Tibial nerve (tissue), 4 donors: ENCODE data around the gene S100A1. TPM values are rescaled to one million over a fixed set of nuclear protein-coding genes. Genes with fewer than 3 reads are reported as not detected.

Experiments used
- DNase-seq, 2 donors: peaks; one replicate each; pipeline ENCODE4 v3.0.0-alpha.2; 2019; ENCODE audit warnings: low spot score in 2 of 2
- H3K27ac ChIP-seq, 4 donors: fragments of 200-600 bp; sonication (generic) in 3 of 4; one replicate each; pipeline ENCODE4 v1.5.1; 2017 to 2019; ENCODE audit warnings: mild to moderate bottlenecking in 1 of 4
- H3K27me3 ChIP-seq, 2 donors: fragments of 200-600 bp; sonication (generic) in 1 of 2; one replicate each; pipeline versions ENCODE4 v1.5.1 to v1.6.0; 2017 to 2019
- H3K36me3 ChIP-seq, 3 donors: fragments of 200-600 bp; sonication (generic); one replicate each; pipeline ENCODE4 v1.5.1; 2018 to 2019
- H3K4me1 ChIP-seq, 4 donors: fragments of 200-600 bp; sonication (generic) in 3 of 4; one replicate each; pipeline ENCODE4 v1.5.1; 2017 to 2019
- H3K4me3 ChIP-seq, 4 donors: fragments of 200-600 bp; sonication (generic) in 3 of 4; one replicate each; pipeline ENCODE4 v1.5.1; 2017 to 2019; ENCODE audit warnings: mild to moderate bottlenecking in 1 of 4, moderate library complexity in 1 of 4
- H3K9me3 ChIP-seq, 4 donors: fragments of 200-600 bp; sonication (generic) in 3 of 4; one replicate each; pipeline ENCODE4 v1.5.1; 2017 to 2019
- CTCF ChIP-seq, 5 experiments: fragments of 200-600 bp in 3 of 5; fragments of 450-650 bp in 2 of 5; sonication (generic) in 3 of 5; IDR thresholded peaks; one replicate each; pipeline ENCODE4 v1.5.1; 2016 to 2019; ENCODE audit warnings: antibody characterized with exemption in 5 of 5, mild to moderate bottlenecking in 3 of 5, moderate library complexity in 2 of 5
- EP300 ChIP-seq, 2 donors: sonication (generic); formaldehyde crosslinking; IDR thresholded peaks; one replicate each; pipeline ENCODE4 v1.6.1; 2017; ENCODE audit warnings: antibody characterized with exemption in 2 of 2, mild to moderate bottlenecking in 1 of 2
- POLR2A ChIP-seq, 2 donors: fragments of 450-650 bp; IDR thresholded peaks; one replicate each; pipeline ENCODE4 v1.6.1; 2017; ENCODE audit warnings: antibody characterized with exemption in 2 of 2, mild to moderate bottlenecking in 2 of 2, moderate library complexity in 2 of 2
- WGBS, 2 donors: methylation state at CpG; one replicate each; pipeline ENCODE4 v1.1.5; 2018; 5-methylcytosine and 5-hydroxymethylcytosine counted together
- total RNA-seq, 4 donors: library from RNA; depleted of rRNA; stranded (reverse); fragments of >200 nt; gene quantifications; one replicate each; pipeline ENCODE4 v1.1.0, GENCODE V29; 2016

The S100A1 gene
- total RNA-seq, 4 donors from 2014 or later = 41.4 to 102 (median 69.2) TPM

GRCh38 chr1:153607381-153607780, 20.9 kb upstream of the S100A1 start:
- TF ChIP-seq CTCF (IDR thresholded peaks at IDR 0.05) = no peak
- TF ChIP-seq POLR2A (IDR thresholded peaks at IDR 0.05) = no peak
- TF ChIP-seq EP300 (IDR thresholded peaks at IDR 0.05) = no peak
- Histone ChIP-seq H3K9me3 (no peaks in the 10 kb centered on the region), H3K4me3 (peak overlapping the region in 2 of 4 donors; percentile 4 to 47), H3K36me3 (peaks cover 0 to 27% (median 0%) of the 10 kb centered on the region in 3 donors), H3K4me1 (peaks cover 0 to 50% (median 36%) of the 10 kb centered on the region in 4 donors), H3K27me3 (no peaks in the 10 kb centered on the region), H3K27ac (peak overlapping the region; percentile 89 to 99 (median 94))
- no peak for DNase-seq
- WGBS, 2 donors = 91 to 96% methylated on average over 8 of the region's 8 CpGs

- H3K36me3 ChIP-seq = peaks cover 0 to 27% (median 0%) of the 10 kb centered on the region in 3 donors
- peaks cover 0 to 52% (median 37%) of the 10 kb centered on the region in 4 donors for H3K4me1 ChIP-seq
- peak overlapping the region; percentile 6 to 47 (median 31) for H3K4me3 ChIP-seq
- 42 to 51% methylated on average over 6 to 7 of the region's 7 CpGs for WGBS, 2 donors
- no peaks in the 10 kb centered on the region for H3K9me3 ChIP-seq
- no peak for TF ChIP-seq CTCF (IDR thresholded peaks at IDR 0.05)
- TF ChIP-seq EP300 (IDR thresholded peaks at IDR 0.05) = no peak
- TF ChIP-seq POLR2A (IDR thresholded peaks at IDR 0.05) = no peak
- no peak for DNase-seq
- H3K27me3 ChIP-seq = no peaks in the 10 kb centered on the region
- peak overlapping the region; percentile 89 to 99 (median 94) for H3K27ac ChIP-seq
Measured at GRCh38 chr1:153608089-153608682, 20.0 kb upstream of the S100A1 start.

- Histone ChIP-seq H3K27me3 (no peaks in the 10 kb centered on the region), H3K27ac (peak overlapping the region; percentile 89 to 99 (median 94)), H3K9me3 (no peaks in the 10 kb centered on the region), H3K36me3 (peaks cover 0 to 27% (median 0%) of the 10 kb centered on the region in 3 donors), H3K4me1 (peaks cover 0 to 60% (median 39%) of the 10 kb centered on the region in 4 donors), H3K4me3 (peak overlapping the region; percentile 6 to 47 (median 31))
- peak; percentile 69 to 72 for DNase-seq
- TF ChIP-seq CTCF (IDR thresholded peaks at IDR 0.05) (peak in 1 of 5 experiments; percentile 15), POLR2A (IDR thresholded peaks at IDR 0.05) (peak in 1 of 2 donors; percentile 48), EP300 (IDR thresholded peaks at IDR 0.05) (peak; percentile 65 to 85)
- 18 to 20% methylated on average over 19 of the region's 19 CpGs for WGBS, 2 donors
Measured at GRCh38 chr1:153608742-153609584, 19.3 kb upstream of the S100A1 start.

GRCh38 chr1:153609585-153609907, 18.7 kb upstream of the S100A1 start:
- WGBS, 2 donors = 47 to 52% methylated on average over 6 of the region's 6 CpGs
- peak overlapping the region; percentile 89 to 99 (median 94) for H3K27ac ChIP-seq
- peak overlapping the region; percentile 6 to 47 (median 31) for H3K4me3 ChIP-seq
- H3K27me3 ChIP-seq = no peaks in the 10 kb centered on the region
- TF ChIP-seq CTCF (IDR thresholded peaks at IDR 0.05) (no peak), POLR2A (IDR thresholded peaks at IDR 0.05) (no peak), EP300 (IDR thresholded peaks at IDR 0.05) (no peak)
- no peak for DNase-seq
- no peaks in the 10 kb centered on the region for H3K9me3 ChIP-seq
- H3K36me3 ChIP-seq = peaks cover 0 to 27% (median 0%) of the 10 kb centered on the region in 3 donors
- peaks cover 0 to 66% (median 41%) of the 10 kb centered on the region in 4 donors for H3K4me1 ChIP-seq

GRCh38 chr1:153610334-153610733, 17.9 kb upstream of the S100A1 start:
- Histone ChIP-seq H3K27me3 (no peaks in the 10 kb centered on the region), H3K9me3 (no peaks in the 10 kb centered on the region), H3K36me3 (peaks cover 0 to 25% (median 0%) of the 10 kb centered on the region in 3 donors), H3K27ac (peak overlapping the region; percentile 89 to 99 (median 94)), H3K4me1 (peaks cover 0 to 68% (median 41%) of the 10 kb centered on the region in 4 donors), H3K4me3 (peak overlapping the region in 1 of 4 donors; percentile 15)
- TF ChIP-seq EP300 (IDR thresholded peaks at IDR 0.05) = no peak
- 54 to 77% methylated on average over 3 to 4 of the region's 4 CpGs for WGBS, 2 donors
- no peak for DNase-seq
